ENCODE data around the gene ARPIN. TPM values are rescaled to one million over a fixed set of nuclear protein-coding genes. Genes with fewer than 3 reads are reported as not detected.

ARPIN gene
- total RNA-seq, 1 donor from 2014 or later, result 10.5 TPM

GRCh38 chr15:89878323-89878722, 34.4 kb downstream of the ARPIN start:
- Histone ChIP-seq H3K36me3 (ENCODE audit: control insufficient read depth, insufficient read depth, low read length) (no peaks in the 10 kb centered on the region), H3K4me3 (ENCODE audit: low read depth, low read length) (no peak overlapping the region), H3K27me3 (ENCODE audit: control insufficient read depth, insufficient read depth, low read length) (no peaks in the 10 kb centered on the region)
- TF ChIP-seq CTCF (IDR thresholded peaks at IDR 0.05; ENCODE audit: insufficient read depth, low read length, poor library complexity, severe bottlenecking), result no peak
- DNase-seq (ENCODE audit: low read depth), result no peak

GRCh38 chr15:89877083-89877425, 35.7 kb downstream of the ARPIN start:
- H3K36me3 ChIP-seq (ENCODE audit: control insufficient read depth, insufficient read depth, low read length), result no peaks in the 10 kb centered on the region
- TF ChIP-seq CTCF (IDR thresholded peaks at IDR 0.05; ENCODE audit: insufficient read depth, low read length, poor library complexity, severe bottlenecking), result no peak
- no peak overlapping the region for H3K4me3 ChIP-seq (ENCODE audit: low read depth, low read length)
- DNase-seq (ENCODE audit: low read depth), result no peak
- no peaks in the 10 kb centered on the region for H3K27me3 ChIP-seq (ENCODE audit: control insufficient read depth, insufficient read depth, low read length)

GRCh38 chr15:89876396-89877082, 36.2 kb downstream of the ARPIN start:
- Histone ChIP-seq H3K36me3 (ENCODE audit: control insufficient read depth, insufficient read depth, low read length) (no peaks in the 10 kb centered on the region), H3K27me3 (ENCODE audit: control insufficient read depth, insufficient read depth, low read length) (no peaks in the 10 kb centered on the region), H3K4me3 (ENCODE audit: low read depth, low read length) (no peak overlapping the region)
- no peak for TF ChIP-seq CTCF (IDR thresholded peaks at IDR 0.05; ENCODE audit: insufficient read depth, low read length, poor library complexity, severe bottlenecking)
- no peak for DNase-seq (ENCODE audit: low read depth)

- no peaks in the 10 kb centered on the region for H3K36me3 ChIP-seq (ENCODE audit: control insufficient read depth, insufficient read depth, low read length)
- no peak for DNase-seq (ENCODE audit: low read depth)
- no peak for TF ChIP-seq CTCF (IDR thresholded peaks at IDR 0.05; ENCODE audit: insufficient read depth, low read length, poor library complexity, severe bottlenecking)
- no peaks in the 10 kb centered on the region for H3K27me3 ChIP-seq (ENCODE audit: control insufficient read depth, insufficient read depth, low read length)
- H3K4me3 ChIP-seq (ENCODE audit: low read depth, low read length), result no peak overlapping the region
Measured at GRCh38 chr15:89875741-89876140, 37.0 kb downstream of the ARPIN start.

GRCh38 chr15:89874926-89875564, 37.7 kb downstream of the ARPIN start:
- H3K4me3 ChIP-seq (ENCODE audit: low read depth, low read length), result no peak overlapping the region
- H3K36me3 ChIP-seq (ENCODE audit: control insufficient read depth, insufficient read depth, low read length), result no peaks in the 10 kb centered on the region
- no peak for DNase-seq (ENCODE audit: low read depth)
- peak; percentile 95 for TF ChIP-seq CTCF (IDR thresholded peaks at IDR 0.05; ENCODE audit: insufficient read depth, low read length, poor library complexity, severe bottlenecking)
- no peaks in the 10 kb centered on the region for H3K27me3 ChIP-seq (ENCODE audit: control insufficient read depth, insufficient read depth, low read length)
